ENCODE data around the gene RAB40C.

- no peak for TF ChIP-seq EZH2 (IDR thresholded peaks at IDR 0.05; ENCODE audit: borderline replicate concordance, low read depth, low read length, poor library complexity, severe bottlenecking)
- no peak for TF ChIP-seq CTCF (conservative IDR thresholded peaks at IDR 0.05; ENCODE audit: low read depth, low read length)
These were observed 64.2 kb downstream of the RAB40C start for GRCh38 chr16:654034-654433.
